Prostate gland (tissue), 2 donors: ENCODE measurements around the gene BMI1.

Source experiments
- POLR2A ChIP-seq: fragments of 450-650 bp; IDR thresholded peaks from one replicate; pipeline ENCODE4 v1.6.1; 2016; ENCODE audit warnings: antibody characterized with exemption, mild to moderate bottlenecking
- POLR2AphosphoS5 ChIP-seq: sonication (generic); formaldehyde crosslinking; IDR thresholded peaks from one replicate; pipeline ENCODE4 v1.6.1; 2017; ENCODE audit warnings: antibody characterized with exemption
- TF ChIP-seq, protein P1 (sequence below), 4 experiments: fragments of 200-600 bp in 2 of 4; fragments of 450-650 bp in 2 of 4; sonication (generic) in 2 of 4; IDR thresholded peaks; 1 replicate in 3 of 4; 2 replicates in 1 of 4; pipeline ENCODE4 v1.5.1; 2016 to 2019; ENCODE audit warnings: antibody characterized with exemption in 4 of 4, mild to moderate bottlenecking in 2 of 4, moderate library complexity in 2 of 4

DNA sequence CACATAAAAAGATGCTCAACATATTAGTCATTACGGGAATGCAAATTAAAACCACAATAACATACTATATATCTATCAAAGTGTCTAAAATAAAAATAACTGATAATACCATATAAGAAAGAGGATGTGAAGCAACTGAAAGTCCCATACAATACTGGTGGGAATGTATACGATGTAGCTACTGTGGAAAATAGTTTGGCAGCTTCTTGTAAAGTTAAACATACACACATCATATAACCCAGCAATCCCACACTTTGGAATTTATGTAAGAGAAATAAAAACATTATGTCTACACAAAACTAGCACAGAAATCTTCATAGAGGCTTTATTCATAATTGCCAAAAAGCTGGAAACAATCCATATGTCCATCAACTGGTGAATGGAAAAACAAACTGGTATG is 15.2 kb upstream of the BMI1 start:
- TF ChIP-seq, protein P1, sequence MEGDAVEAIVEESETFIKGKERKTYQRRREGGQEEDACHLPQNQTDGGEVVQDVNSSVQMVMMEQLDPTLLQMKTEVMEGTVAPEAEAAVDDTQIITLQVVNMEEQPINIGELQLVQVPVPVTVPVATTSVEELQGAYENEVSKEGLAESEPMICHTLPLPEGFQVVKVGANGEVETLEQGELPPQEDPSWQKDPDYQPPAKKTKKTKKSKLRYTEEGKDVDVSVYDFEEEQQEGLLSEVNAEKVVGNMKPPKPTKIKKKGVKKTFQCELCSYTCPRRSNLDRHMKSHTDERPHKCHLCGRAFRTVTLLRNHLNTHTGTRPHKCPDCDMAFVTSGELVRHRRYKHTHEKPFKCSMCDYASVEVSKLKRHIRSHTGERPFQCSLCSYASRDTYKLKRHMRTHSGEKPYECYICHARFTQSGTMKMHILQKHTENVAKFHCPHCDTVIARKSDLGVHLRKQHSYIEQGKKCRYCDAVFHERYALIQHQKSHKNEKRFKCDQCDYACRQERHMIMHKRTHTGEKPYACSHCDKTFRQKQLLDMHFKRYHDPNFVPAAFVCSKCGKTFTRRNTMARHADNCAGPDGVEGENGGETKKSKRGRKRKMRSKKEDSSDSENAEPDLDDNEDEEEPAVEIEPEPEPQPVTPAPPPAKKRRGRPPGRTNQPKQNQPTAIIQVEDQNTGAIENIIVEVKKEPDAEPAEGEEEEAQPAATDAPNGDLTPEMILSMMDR (IDR thresholded peaks at IDR 0.05), result no peak
- TF ChIP-seq POLR2A (no peak), POLR2AphosphoS5 (no peak)
